PC-9 (cell line): ENCODE results near the gene HSBP1. TPM values are rescaled to one million over a fixed set of nuclear protein-coding genes. Genes with fewer than 3 reads are reported as not detected.

Source experiments
- BruUV-seq: library from RNA; stranded (reverse); fragments of 400-500 nt; replicated peaks from 2 replicates; lab custom pipeline; 2021; lab: Mats Ljungman, UMichigan
- CTCF ChIA-PET: fragments of 300-600 bp; sonication (Branson Sonifier 250); formaldehyde crosslinking; loops from one replicate; lab custom pipeline; 2022; ENCODE audit warnings: antibody characterized with exemption; lab: Charles Lee
- POLR2A ChIA-PET: fragments of 300-600 bp; sonication (Branson Sonifier 250); formaldehyde crosslinking; loops from one replicate; lab custom pipeline; 2022; ENCODE audit warnings: antibody characterized with exemption; ENCODE audit not compliant: unreplicated experiment; lab: Charles Lee
- DNase-seq, 2 experiments: peaks; one replicate each; pipeline versions ENCODE4 v3.0.0 to v3.0.0-alpha.2; 2015 to 2022; ENCODE audit warnings: mixed read lengths in 1 of 2
- H2AFZ ChIP-seq: fragments of 200-600 bp; sonication (generic); 2 replicates; pipeline ENCODE4 v1.8.1; 2017; ENCODE audit warnings: antibody characterized with exemption
- H3F3A ChIP-seq: fragments of 200-600 bp; sonication (generic); 2 replicates; pipeline ENCODE4 v1.8.1; 2017; ENCODE audit warnings: antibody characterized with exemption, mild to moderate bottlenecking, low read depth; ENCODE audit not compliant: insufficient read depth
- H3K27ac ChIP-seq: fragments of 200-600 bp; sonication (generic); 2 replicates; pipeline ENCODE4 v1.6.1; 2016; ENCODE audit warnings: mixed run types
- H3K27me3 ChIP-seq: fragments of 200-600 bp; sonication (generic); 2 replicates; pipeline ENCODE4 v1.6.1; 2016; ENCODE audit warnings: low read depth, mixed run types; ENCODE audit not compliant: insufficient read depth
- H3K36me3 ChIP-seq: fragments of 200-600 bp; sonication (generic); 2 replicates; pipeline ENCODE4 v1.6.1; 2016; ENCODE audit warnings: low read depth, mixed run types
- H3K4me1 ChIP-seq: fragments of 200-600 bp; sonication (generic); replicated peaks from 2 replicates; pipeline ENCODE4 v1.6.1; 2016; ENCODE audit warnings: mixed run types; ENCODE audit not compliant: insufficient read depth
- H3K4me2 ChIP-seq: fragments of 200-600 bp; sonication (generic); 2 replicates; pipeline ENCODE4 v1.6.1; 2017; ENCODE audit warnings: mixed run types
- H3K4me3 ChIP-seq: fragments of 200-600 bp; sonication (generic); 2 replicates; pipeline ENCODE4 v1.6.1; 2016; ENCODE audit warnings: mixed run types
- H3K79me2 ChIP-seq: fragments of 200-600 bp; sonication (generic); 2 replicates; pipeline ENCODE4 v1.6.1; 2017; ENCODE audit warnings: low read depth, mixed run types
- H3K9me2 ChIP-seq: fragments of 200-600 bp; sonication (generic); 2 replicates; pipeline ENCODE4 v1.8.1; 2017; ENCODE audit warnings: mild to moderate bottlenecking; ENCODE audit not compliant: insufficient read depth
- H3K9me3 ChIP-seq: fragments of 200-600 bp; sonication (generic); 2 replicates; pipeline ENCODE4 v1.8.1; 2016; ENCODE audit warnings: low read depth; ENCODE audit not compliant: insufficient read depth
- H4K20me1 ChIP-seq: fragments of 200-600 bp; sonication (generic); 2 replicates; pipeline ENCODE4 v1.8.1; 2017; ENCODE audit not compliant: insufficient read depth
- CTCF ChIP-seq: fragments of 200-600 bp; sonication (generic); conservative IDR thresholded peaks from 2 replicates; pipeline ENCODE4 v1.6.1; 2017; ENCODE audit warnings: mixed run types, antibody characterized with exemption, mild to moderate bottlenecking, moderate library complexity
- EZH2 ChIP-seq: fragments of 200-600 bp; sonication (generic); IDR thresholded peaks from 2 replicates; pipeline ENCODE4 v1.8.0; 2017; ENCODE audit warnings: antibody characterized with exemption, low read depth
- intact Hi-C: fragments of 100-400 bp; cut with micrococcal nuclease; formaldehyde crosslinking; loops from one replicate; pipeline ENCODE4 v1.10.0; 2022; ENCODE audit not compliant: unreplicated experiment
- total RNA-seq: library from RNA; stranded (reverse); gene quantifications from 2 replicates; pipeline ENCODE4 v1.2.3, GENCODE V29; 2021

The HSBP1 gene
- total RNA-seq, 1 experiment from 2014 or later, result 130 TPM

DNA sequence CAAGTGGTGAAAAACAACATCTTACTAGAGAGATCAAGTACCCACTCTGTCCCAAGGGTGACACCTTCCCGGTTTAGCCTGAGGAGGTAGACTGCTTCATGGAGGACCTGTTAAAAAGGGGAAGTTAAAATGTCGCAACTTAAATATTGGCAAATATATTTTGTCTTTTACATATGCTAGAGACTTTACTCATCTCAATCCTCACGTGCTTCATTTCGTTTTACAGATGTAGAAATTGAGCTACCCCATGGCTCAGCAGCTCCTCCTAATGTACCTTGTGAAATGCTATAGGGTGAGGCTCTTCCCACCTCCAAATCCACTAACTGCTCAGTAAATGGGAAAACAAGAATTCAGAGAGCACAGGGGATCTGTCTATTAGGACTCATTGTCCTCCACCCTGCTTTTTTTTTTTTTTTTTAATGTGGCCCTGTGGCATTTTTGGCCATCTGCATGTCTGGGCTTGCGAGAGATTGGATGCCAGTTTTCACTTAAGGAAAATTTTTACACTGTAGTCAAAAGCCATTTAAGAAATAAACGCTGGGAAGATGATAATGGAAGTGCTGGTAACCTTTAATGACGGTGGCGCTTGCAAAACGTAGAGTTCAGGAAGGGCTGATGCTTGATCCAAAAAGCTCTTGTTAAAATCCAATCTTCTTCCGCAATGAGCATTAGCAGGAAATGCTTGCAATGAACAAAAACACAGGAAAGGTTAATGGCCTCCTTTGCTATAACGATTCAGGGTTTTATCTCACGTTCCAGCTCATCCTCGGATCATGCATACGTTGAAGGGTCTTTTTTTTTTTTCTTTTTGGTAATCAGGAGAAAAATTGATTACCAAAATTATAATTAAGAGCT, 39.8 kb downstream of the HSBP1 start:
- no peak for DNase-seq
- Histone ChIP-seq H3K79me2 (no peaks in the 10 kb centered on the region), H3K9me3 (no peaks in the 10 kb centered on the region), H3F3A (no peaks in the 10 kb centered on the region), H3K27me3 (peaks cover 98% of the 10 kb centered on the region), H3K4me2 (no peak overlapping the region), H3K4me1 (no peaks in the 10 kb centered on the region), H3K9me2 (no peaks in the 10 kb centered on the region), H2AFZ (no peak overlapping the region), H3K4me3 (no peak overlapping the region), H4K20me1 (no peaks in the 10 kb centered on the region), H3K27ac (no peak overlapping the region), H3K36me3 (no peaks in the 10 kb centered on the region)
- TF ChIP-seq EZH2, result no peak
- TF ChIP-seq CTCF, result no peak
- POLR2A ChIA-PET, result no interaction called here
- intact Hi-C loops, result no loop called here
- CTCF ChIA-PET, result no interaction called here
- BruUV-seq, result no TSS peak

GRCh38 chr16:83849421-83849820, 41.6 kb downstream of the HSBP1 start:
- H3K27me3 ChIP-seq, result peaks cover 97% of the 10 kb centered on the region
- no peaks in the 10 kb centered on the region for H3K9me3 ChIP-seq
- no peaks in the 10 kb centered on the region for H3K79me2 ChIP-seq
- BruUV-seq, result no TSS peak
- intact Hi-C loops, result no loop called here
- H2AFZ ChIP-seq, result no peak overlapping the region
- CTCF ChIA-PET, result no interaction called here
- TF ChIP-seq CTCF (no peak), EZH2 (no peak)
- H4K20me1 ChIP-seq, result no peaks in the 10 kb centered on the region
- no peak for DNase-seq
- no peak overlapping the region for H3K27ac ChIP-seq
- no peak overlapping the region for H3K4me3 ChIP-seq
- H3F3A ChIP-seq, result no peaks in the 10 kb centered on the region
- H3K9me2 ChIP-seq, result no peaks in the 10 kb centered on the region
- H3K36me3 ChIP-seq, result no peaks in the 10 kb centered on the region
- POLR2A ChIA-PET, result no interaction called here
- H3K4me1 ChIP-seq, result no peaks in the 10 kb centered on the region
- H3K4me2 ChIP-seq, result no peak overlapping the region

GRCh38 chr16:83850947-83851346, 43.2 kb downstream of the HSBP1 start:
- no peaks in the 10 kb centered on the region for H3K79me2 ChIP-seq
- H3K4me2 ChIP-seq, result no peak overlapping the region
- H3K9me3 ChIP-seq, result no peaks in the 10 kb centered on the region
- H3K36me3 ChIP-seq, result no peaks in the 10 kb centered on the region
- H4K20me1 ChIP-seq, result no peaks in the 10 kb centered on the region
- ChIA-PET CTCF (no interaction called here), POLR2A (no interaction called here)
- no peak for DNase-seq
- no peaks in the 10 kb centered on the region for H3F3A ChIP-seq
- H3K27ac ChIP-seq, result no peak overlapping the region
- H3K4me3 ChIP-seq, result no peak overlapping the region
- peaks cover 97% of the 10 kb centered on the region for H3K27me3 ChIP-seq
- no peaks in the 10 kb centered on the region for H3K9me2 ChIP-seq
- no peaks in the 10 kb centered on the region for H3K4me1 ChIP-seq
- intact Hi-C loops, result no loop called here
- TF ChIP-seq CTCF (no peak), EZH2 (no peak)
- no peak overlapping the region for H2AFZ ChIP-seq
- BruUV-seq, result no TSS peak
